Measurements from ENCODE around the gene HNRNPUL2. TPM values are rescaled to one million over a fixed set of nuclear protein-coding genes. Genes with fewer than 3 reads are reported as not detected.

HNRNPUL2 gene
- total and polyA plus RNA-seq, 9 of the 15 experiments (the other 6 are each of a cell fraction or from before 2014, with no cell fraction given), result 0.89 to 44.3 (median 15.2) TPM

DNA sequence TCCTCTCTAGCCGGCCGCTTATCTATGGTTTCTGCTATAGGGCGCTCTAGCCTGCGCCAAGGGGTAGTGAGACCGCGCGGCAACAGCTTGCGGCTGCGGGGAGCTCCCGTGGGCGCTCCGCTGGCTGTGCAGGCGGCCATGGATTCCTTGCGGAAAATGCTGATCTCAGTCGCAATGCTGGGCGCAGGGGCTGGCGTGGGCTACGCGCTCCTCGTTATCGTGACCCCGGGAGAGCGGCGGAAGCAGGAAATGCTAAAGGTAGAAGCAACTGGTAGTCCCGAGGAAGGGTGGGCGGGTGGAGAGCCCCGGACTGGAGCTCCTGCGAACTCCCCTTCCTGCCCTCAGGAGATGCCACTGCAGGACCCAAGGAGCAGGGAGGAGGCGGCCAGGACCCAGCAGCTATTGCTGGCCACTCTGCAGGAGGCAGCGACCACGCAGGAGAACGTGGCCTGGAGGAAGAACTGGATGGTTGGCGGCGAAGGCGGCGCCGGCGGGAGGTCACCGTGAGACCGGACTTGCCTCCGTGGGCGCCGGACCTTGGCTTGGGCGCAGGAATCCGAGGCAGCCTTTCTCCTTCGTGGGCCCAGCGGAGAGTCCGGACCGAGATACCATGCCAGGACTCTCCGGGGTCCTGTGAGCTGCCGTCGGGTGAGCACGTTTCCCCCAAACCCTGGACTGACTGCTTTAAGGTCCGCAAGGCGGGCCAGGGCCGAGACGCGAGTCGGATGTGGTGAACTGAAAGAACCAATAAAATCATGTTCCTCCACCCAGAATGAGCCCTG, 55.5 kb downstream of the HNRNPUL2 start, which contains the start of the genes LBHD1 and UQCC3 (continued):
- TF ChIP-seq MECOM (CRISPR knock-in tag; IDR thresholded peaks at IDR 0.05) (no peak), YBX1 (IDR thresholded peaks at IDR 0.05) (no peak), ESRRB (CRISPR knock-in tag; IDR thresholded peaks at IDR 0.05; ENCODE audit: borderline replicate concordance) (no peak), ZNF707 (CRISPR knock-in tag; conservative IDR thresholded peaks at IDR 0.05) (no peak), KAT2B (IDR thresholded peaks at IDR 0.05; ENCODE audit: low read depth, low read length) (no peak), NR2C1 (IDR thresholded peaks at IDR 0.05) (peak; percentile 83), NR2C1 (tag; IDR thresholded peaks at IDR 0.05) (peak; percentile 63), FOXA1 (IDR thresholded peaks at IDR 0.05; ENCODE audit: borderline replicate concordance) (no peak), CBX3 (IDR thresholded peaks at IDR 0.05; ENCODE audit: borderline replicate concordance in 1 of 2, low read length in 2 of 2) (no peak), ZNF717 (CRISPR knock-in tag; IDR thresholded peaks at IDR 0.05) (no peak), ZNF449 (CRISPR knock-in tag; IDR thresholded peaks at IDR 0.05) (no peak), ZBED1 (IDR thresholded peaks at IDR 0.05) (peak; percentile 43), RFX1 (IDR thresholded peaks at IDR 0.05) (no peak), NFE2 (IDR thresholded peaks at IDR 0.05; ENCODE audit: low read depth) (peak; percentile 45; the same call in 1 of the 2 replicates), ID3 (CRISPR knock-in tag; IDR thresholded peaks at IDR 0.05) (no peak), ID3 (tag; IDR thresholded peaks at IDR 0.05) (peak; percentile 43; the same call in 1 of the 2 replicates), NR4A1 (CRISPR knock-in tag; IDR thresholded peaks at IDR 0.05) (peak; percentile 75; the same call in 1 of the 2 replicates), NR4A1 (tag; IDR thresholded peaks at IDR 0.05) (no peak), JUN (IDR thresholded peaks at IDR 0.05; ENCODE audit: borderline replicate concordance, low read depth, low read length) (peak; percentile 18; the same call in 1 of the 2 replicates), JUN (CRISPR knock-in tag; IDR thresholded peaks at IDR 0.05; ENCODE audit: borderline replicate concordance) (peak; percentile 83; the same call in 1 of the 2 replicates), ZBTB2 (IDR thresholded peaks at IDR 0.05) (0 out of 2 replicates have a peak, but pooled peaks have one; percentile 7), NEUROD1 (IDR thresholded peaks at IDR 0.05; ENCODE audit: borderline replicate concordance, low read depth, low read length, partially characterized antibody) (no peak), ZNF23 (CRISPR knock-in tag; IDR thresholded peaks at IDR 0.05) (no peak), ZFP1 (CRISPR knock-in tag; IDR thresholded peaks at IDR 0.05) (no peak), TAF15 (IDR thresholded peaks at IDR 0.05; ENCODE audit: low read depth, low read length) (peak; percentile 70; the same call in 1 of the 2 replicates)
- TF ChIP-seq, protein P1, sequence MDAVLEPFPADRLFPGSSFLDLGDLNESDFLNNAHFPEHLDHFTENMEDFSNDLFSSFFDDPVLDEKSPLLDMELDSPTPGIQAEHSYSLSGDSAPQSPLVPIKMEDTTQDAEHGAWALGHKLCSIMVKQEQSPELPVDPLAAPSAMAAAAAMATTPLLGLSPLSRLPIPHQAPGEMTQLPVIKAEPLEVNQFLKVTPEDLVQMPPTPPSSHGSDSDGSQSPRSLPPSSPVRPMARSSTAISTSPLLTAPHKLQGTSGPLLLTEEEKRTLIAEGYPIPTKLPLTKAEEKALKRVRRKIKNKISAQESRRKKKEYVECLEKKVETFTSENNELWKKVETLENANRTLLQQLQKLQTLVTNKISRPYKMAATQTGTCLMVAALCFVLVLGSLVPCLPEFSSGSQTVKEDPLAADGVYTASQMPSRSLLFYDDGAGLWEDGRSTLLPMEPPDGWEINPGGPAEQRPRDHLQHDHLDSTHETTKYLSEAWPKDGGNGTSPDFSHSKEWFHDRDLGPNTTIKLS (IDR thresholded peaks at IDR 0.05; ENCODE audit: borderline replicate concordance, low read depth), result peak; percentile 92
